Measurements from ENCODE around the gene GPR158. TPM values are rescaled to one million over a fixed set of nuclear protein-coding genes. Genes with fewer than 3 reads are reported as not detected.

The GPR158 gene
- total RNA-seq, 2 donors from 2014 or later: 0.07 to 0.16 TPM

DNA sequence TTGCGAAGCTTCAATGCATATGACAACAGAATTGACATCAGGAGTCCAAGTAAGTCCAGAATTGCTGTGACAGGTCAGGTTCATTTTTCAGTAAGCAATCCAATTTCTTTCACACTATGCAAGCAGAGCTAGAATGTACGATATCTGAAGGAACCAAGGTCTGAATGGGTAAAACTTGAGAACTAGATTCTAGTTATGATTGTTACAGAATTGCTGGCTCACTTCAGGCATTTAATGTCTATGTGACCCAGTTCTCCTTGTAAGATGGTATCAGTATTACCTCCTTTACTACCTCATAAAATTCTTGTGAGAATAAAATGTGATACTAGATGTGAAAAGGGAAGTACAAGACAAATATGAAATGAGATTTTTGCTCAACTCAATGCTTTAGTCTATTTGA, 159.6 kb downstream of the GPR158 start:
- Histone ChIP-seq H3K4me1 (no peaks in the 10 kb centered on the region), H3K4me3 (no peak overlapping the region), H3K27ac (no peak overlapping the region), H3K27me3 (no peaks in the 10 kb centered on the region), H3K36me3 (no peaks in the 10 kb centered on the region), H3K9me3 (no peaks in the 10 kb centered on the region), H3K9ac (ENCODE audit: low read depth in 2 of 2, low read length in 2 of 2) (no peak overlapping the region)
- TF ChIP-seq, protein P1, sequence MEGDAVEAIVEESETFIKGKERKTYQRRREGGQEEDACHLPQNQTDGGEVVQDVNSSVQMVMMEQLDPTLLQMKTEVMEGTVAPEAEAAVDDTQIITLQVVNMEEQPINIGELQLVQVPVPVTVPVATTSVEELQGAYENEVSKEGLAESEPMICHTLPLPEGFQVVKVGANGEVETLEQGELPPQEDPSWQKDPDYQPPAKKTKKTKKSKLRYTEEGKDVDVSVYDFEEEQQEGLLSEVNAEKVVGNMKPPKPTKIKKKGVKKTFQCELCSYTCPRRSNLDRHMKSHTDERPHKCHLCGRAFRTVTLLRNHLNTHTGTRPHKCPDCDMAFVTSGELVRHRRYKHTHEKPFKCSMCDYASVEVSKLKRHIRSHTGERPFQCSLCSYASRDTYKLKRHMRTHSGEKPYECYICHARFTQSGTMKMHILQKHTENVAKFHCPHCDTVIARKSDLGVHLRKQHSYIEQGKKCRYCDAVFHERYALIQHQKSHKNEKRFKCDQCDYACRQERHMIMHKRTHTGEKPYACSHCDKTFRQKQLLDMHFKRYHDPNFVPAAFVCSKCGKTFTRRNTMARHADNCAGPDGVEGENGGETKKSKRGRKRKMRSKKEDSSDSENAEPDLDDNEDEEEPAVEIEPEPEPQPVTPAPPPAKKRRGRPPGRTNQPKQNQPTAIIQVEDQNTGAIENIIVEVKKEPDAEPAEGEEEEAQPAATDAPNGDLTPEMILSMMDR (IDR thresholded peaks at IDR 0.05): no peak
- no peak for DNase-seq
- intact Hi-C loops (cut with DNase I): no loop called here

GRCh38 chr10:25336330-25336729, 161.5 kb downstream of the GPR158 start:
- Histone ChIP-seq H3K36me3 (no peaks in the 10 kb centered on the region), H3K27ac (no peak overlapping the region), H3K4me3 (no peak overlapping the region), H3K4me1 (no peaks in the 10 kb centered on the region), H3K9me3 (no peaks in the 10 kb centered on the region), H3K9ac (ENCODE audit: low read depth in 2 of 2, low read length in 2 of 2) (no peak overlapping the region), H3K27me3 (no peaks in the 10 kb centered on the region)
- intact Hi-C loops (cut with DNase I): no loop called here
- TF ChIP-seq, protein P1 (IDR thresholded peaks at IDR 0.05): no peak
- DNase-seq: no peak

GRCh38 chr10:25338271-25338670, 163.5 kb downstream of the GPR158 start:
- H3K27ac ChIP-seq: no peak overlapping the region
- H3K4me3 ChIP-seq: no peak overlapping the region
- H3K9ac ChIP-seq (ENCODE audit: low read depth in 2 of 2, low read length in 2 of 2): no peak overlapping the region
- intact Hi-C loops (cut with DNase I): no loop called here
- no peaks in the 10 kb centered on the region for H3K4me1 ChIP-seq
- H3K9me3 ChIP-seq: no peaks in the 10 kb centered on the region
- no peak for DNase-seq
- TF ChIP-seq, protein P1 (IDR thresholded peaks at IDR 0.05): no peak
- H3K36me3 ChIP-seq: no peaks in the 10 kb centered on the region
- H3K27me3 ChIP-seq: no peaks in the 10 kb centered on the region

DNA sequence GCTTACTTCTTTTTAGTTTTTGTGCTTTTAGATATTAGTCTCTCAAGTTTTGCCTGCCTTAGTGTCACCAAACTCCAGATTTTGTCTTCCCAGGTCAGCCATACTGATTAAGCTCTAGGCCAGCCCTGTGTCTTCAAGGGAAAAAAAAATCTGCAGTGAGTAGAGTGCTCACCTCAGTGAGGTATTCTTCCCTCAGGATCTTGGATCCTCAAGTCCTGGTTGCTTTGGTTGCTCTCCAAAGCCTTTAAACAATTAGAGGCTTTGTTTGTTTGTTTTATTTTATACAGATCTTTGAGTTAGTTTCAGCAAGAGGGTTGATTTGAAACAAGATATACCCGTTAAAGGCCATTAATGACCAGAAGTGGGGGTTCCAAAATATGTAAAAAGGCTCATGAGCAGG, 165.2 kb downstream of the GPR158 start:
- TF ChIP-seq, protein P1 (IDR thresholded peaks at IDR 0.05): no peak
- DNase-seq: no peak
- H3K4me1 ChIP-seq: no peaks in the 10 kb centered on the region
- H3K36me3 ChIP-seq: no peaks in the 10 kb centered on the region
- H3K27ac ChIP-seq: no peak overlapping the region
- intact Hi-C loops (cut with DNase I): no loop called here
- H3K9me3 ChIP-seq: no peaks in the 10 kb centered on the region
- H3K27me3 ChIP-seq: no peaks in the 10 kb centered on the region
- H3K9ac ChIP-seq (ENCODE audit: low read depth in 2 of 2, low read length in 2 of 2): no peak overlapping the region
- H3K4me3 ChIP-seq: no peak overlapping the region

DNA sequence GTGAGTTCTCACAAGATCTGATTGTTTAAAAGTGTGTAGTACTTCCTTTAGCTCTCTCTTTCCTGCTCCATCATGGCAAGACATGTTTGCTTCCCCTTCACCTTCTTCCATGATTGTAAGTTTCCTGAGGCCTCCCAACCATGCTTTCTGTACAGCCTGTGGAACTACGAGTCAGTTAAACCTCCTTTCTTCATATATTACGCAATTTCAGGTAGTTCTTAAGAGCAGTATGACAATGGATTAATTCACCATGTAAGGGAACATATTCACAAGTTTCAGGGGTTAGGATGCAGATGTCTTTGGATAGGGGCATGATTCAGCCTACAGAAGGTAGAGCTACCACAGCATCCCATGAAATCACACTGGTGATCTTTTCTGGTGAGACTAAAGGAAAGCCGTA, 174.7 kb downstream of the GPR158 start:
- Histone ChIP-seq H3K9ac (ENCODE audit: low read depth in 2 of 2, low read length in 2 of 2) (no peak overlapping the region), H3K9me3 (no peaks in the 10 kb centered on the region), H3K27me3 (no peaks in the 10 kb centered on the region), H3K4me1 (no peaks in the 10 kb centered on the region), H3K36me3 (no peaks in the 10 kb centered on the region), H3K4me3 (no peak overlapping the region), H3K27ac (no peak overlapping the region)
- TF ChIP-seq, protein P1 (IDR thresholded peaks at IDR 0.05): no peak
- intact Hi-C loops (cut with DNase I): no loop called here
- DNase-seq: no peak

DNA sequence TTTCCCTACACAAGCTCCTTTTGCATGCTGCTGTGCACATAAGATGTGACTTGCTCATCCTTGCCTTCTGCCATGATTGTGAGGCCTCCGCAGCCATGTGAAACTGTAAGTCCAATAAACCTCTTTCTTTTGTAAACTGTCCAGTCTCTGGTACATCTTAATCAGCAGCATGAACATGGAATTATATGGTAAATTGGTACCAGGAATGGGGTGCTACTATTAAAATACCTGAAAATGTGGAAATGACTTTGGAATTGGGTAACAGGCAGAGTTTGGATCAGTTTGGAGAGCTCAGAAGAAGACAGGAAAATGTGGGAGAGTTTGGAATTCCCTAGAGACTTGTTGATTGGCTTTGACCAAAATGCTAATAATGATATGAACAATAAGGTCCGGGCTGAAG, 181.8 kb downstream of the GPR158 start:
- H3K27ac ChIP-seq: no peak overlapping the region
- no peaks in the 10 kb centered on the region for H3K27me3 ChIP-seq
- H3K4me1 ChIP-seq: no peaks in the 10 kb centered on the region
- no peak overlapping the region for H3K9ac ChIP-seq (ENCODE audit: low read depth in 2 of 2, low read length in 2 of 2)
- H3K36me3 ChIP-seq: no peaks in the 10 kb centered on the region
- TF ChIP-seq, protein P1 (IDR thresholded peaks at IDR 0.05): no peak
- H3K9me3 ChIP-seq: no peaks in the 10 kb centered on the region
- intact Hi-C loops (cut with DNase I): no loop called here
- no peak overlapping the region for H3K4me3 ChIP-seq
- DNase-seq: no peak

Data from colonic mucosa (tissue), 4 donors.